Keratinocyte (primary cell): ENCODE data around the gene BCAR3. TPM values are rescaled to one million over a fixed set of nuclear protein-coding genes. Genes with fewer than 3 reads are reported as not detected.

Experiments
- DNase-seq: peaks from one replicate; pipeline ENCODE4 v3.0.0-alpha.2; 2011; ENCODE audit warnings: low read depth, missing footprints, low spot score
- FAIRE-seq: peaks from 2 replicates; lab custom pipeline; 2011; peaks lifted over from hg19 to GRCh38; lab: Jason Lieb, UNC
- H2AFZ ChIP-seq: 2 replicates; pipeline ENCODE4 v1.6.0; 2012; ENCODE audit warnings: low read length, control low read depth, inconsistent platforms; ENCODE audit not compliant: control insufficient read depth
- H3K27ac ChIP-seq: 2 replicates; pipeline ENCODE4 v1.5.1; 2011; ENCODE audit warnings: low read length; ENCODE audit not compliant: control insufficient read depth, insufficient read depth
- H3K27me3 ChIP-seq: 3 replicates; pipeline ENCODE4 v1.6.0; 2011; ENCODE audit warnings: low read length; ENCODE audit not compliant: control insufficient read depth, insufficient read depth; ENCODE audit errors: extremely low read depth
- H3K36me3 ChIP-seq, 2 experiments: 2 replicates in 1 of 2; 3 replicates in 1 of 2; pipeline ENCODE4 v1.5.1; 2011; ENCODE audit warnings: low read length in 2 of 2, mild to moderate bottlenecking in 1 of 2; ENCODE audit not compliant: control insufficient read depth in 2 of 2, insufficient read depth in 2 of 2; ENCODE audit errors: extremely low read depth in 1 of 2
- H3K4me1 ChIP-seq: 3 replicates; pipeline ENCODE4 v1.5.1; 2011; ENCODE audit warnings: low read length; ENCODE audit not compliant: control insufficient read depth, insufficient read depth; ENCODE audit errors: extremely low read depth
- H3K4me2 ChIP-seq: 3 replicates; pipeline ENCODE4 v1.6.0; 2011; ENCODE audit warnings: low read depth, low read length; ENCODE audit not compliant: control insufficient read depth, insufficient read depth; ENCODE audit errors: extremely low read depth
- H3K4me3 ChIP-seq, 3 experiments: fragments of 200-600 bp in 1 of 3; sonication (generic) in 1 of 3; 2 replicates in 2 of 3; 3 replicates in 1 of 3; pipeline ENCODE4 v1.5.1; 2011 to 2016; ENCODE audit warnings: low read length in 3 of 3, mild to moderate bottlenecking in 3 of 3, control low read depth in 2 of 3, inconsistent platforms in 1 of 3, low read depth in 1 of 3, mixed read lengths in 1 of 3, mixed run types in 1 of 3, moderate library complexity in 1 of 3; ENCODE audit not compliant: control insufficient read depth in 2 of 3, insufficient read depth in 2 of 3; ENCODE audit errors: extremely low read depth in 1 of 3
- H3K79me2 ChIP-seq: 2 replicates; pipeline ENCODE4 v1.6.0; 2012; ENCODE audit warnings: low read length; ENCODE audit not compliant: control insufficient read depth, insufficient read depth
- H3K9ac ChIP-seq: 3 replicates; pipeline ENCODE4 v1.6.0; 2011; ENCODE audit warnings: low read length; ENCODE audit not compliant: control insufficient read depth, insufficient read depth; ENCODE audit errors: extremely low read depth
- H3K9me1 ChIP-seq: 3 replicates; pipeline ENCODE4 v1.6.0; 2011; ENCODE audit warnings: low read length; ENCODE audit not compliant: control insufficient read depth, insufficient read depth; ENCODE audit errors: extremely low read depth
- H3K9me3 ChIP-seq: 2 replicates; pipeline ENCODE4 v1.5.1; 2012; ENCODE audit warnings: low read depth, low read length; ENCODE audit not compliant: control insufficient read depth
- H4K20me1 ChIP-seq: 3 replicates; pipeline ENCODE4 v1.6.0; 2011; ENCODE audit warnings: low read length; ENCODE audit not compliant: control insufficient read depth, insufficient read depth; ENCODE audit errors: extremely low read depth
- CTCF ChIP-seq, 3 experiments: IDR thresholded peaks in 1 of 3; conservative IDR thresholded peaks in 1 of 3; optimal IDR thresholded peaks in 1 of 3; 2 replicates in 2 of 3; 3 replicates in 1 of 3; pipeline versions ENCODE3 to v1.5.1; 2011; ENCODE audit warnings: low read length in 3 of 3, mild to moderate bottlenecking in 3 of 3, moderate library complexity in 2 of 3, control low read depth in 1 of 3, inconsistent platforms in 1 of 3; ENCODE audit not compliant: insufficient read depth in 2 of 3; ENCODE audit errors: extremely low read depth in 1 of 3
- EZH2 ChIP-seq: IDR thresholded peaks from one replicate; pipeline ENCODE4 v1.6.1; 2012; ENCODE audit warnings: inconsistent platforms, mild to moderate bottlenecking, low read length, moderate library complexity
- dilution Hi-C: fragments of 300-500 bp; cut with MboI; formaldehyde crosslinking; loops from one replicate; pipeline ENCODE4 v1.7.0; 2020; ENCODE audit warnings: low sequenced_read_pairs; ENCODE audit not compliant: extremely low pct_ligation_motif_present
- polyA plus RNA-seq, 5 experiments: library from polyadenylated mRNA; depleted of rRNA in 3 of 5; stranded (reverse) in 3 of 5; stranded (forward) in 1 of 5; unstranded in 1 of 5; fragments of >200 nt; gene quantifications; 1 replicate in 1 of 5; 2 replicates in 3 of 5; 3 replicates in 1 of 5; pipeline versions ENCODE4 v1.2.1 to v1.2.3, GENCODE V29; 2011 to 2012; ENCODE audit warnings: missing spikeins in 2 of 5, low read depth in 1 of 5, low replicate concordance in 1 of 5

BCAR3 gene
- polyA plus RNA-seq, 1 donor (not counting 4 experiments of a cell fraction or from before 2014, with no cell fraction given) = 77.2 TPM

GRCh38 chr1:93549131-93549530, 132.5 kb downstream of the BCAR3 start:
- dilution Hi-C loops = no loop called here

GRCh38 chr1:93546162-93546863, 135.3 kb downstream of the BCAR3 start:
- Histone ChIP-seq H3K27me3 (no peaks in the 10 kb centered on the region), H2AFZ (no peak overlapping the region), H4K20me1 (no peaks in the 10 kb centered on the region), H3K4me3 (no peak overlapping the region), H3K36me3 (peaks cover 0 to 8% of the 10 kb centered on the region in 2 experiments), H3K9me3 (no peaks in the 10 kb centered on the region), H3K27ac (no peak overlapping the region), H3K4me2 (no peak overlapping the region), H3K4me1 (no peaks in the 10 kb centered on the region), H3K79me2 (no peaks in the 10 kb centered on the region), H3K9me1 (no peaks in the 10 kb centered on the region), H3K9ac (no peak overlapping the region)
- FAIRE-seq (no peak), DNase-seq (no peak)
- dilution Hi-C loops = no loop called here
- TF ChIP-seq EZH2 = no peak
- TF ChIP-seq CTCF (optimal IDR thresholded peaks at IDR 0.05 in 1 of 3, IDR thresholded peaks at IDR 0.05 in 1 of 3, conservative IDR thresholded peaks at IDR 0.05 in 1 of 3; ENCODE audit: extremely low read depth in 1 of 3, insufficient read depth in 2 of 3, low read length in 3 of 3) = no peak

More at GRCh38 chr1:93549131-93549530, 132.5 kb downstream of the BCAR3 start:
- Histone ChIP-seq H3K79me2 (no peaks in the 10 kb centered on the region), H3K9ac (no peak overlapping the region), H3K4me2 (no peak overlapping the region), H3K27ac (no peak overlapping the region), H3K36me3 (peaks cover 0 to 8% of the 10 kb centered on the region in 2 experiments), H4K20me1 (no peaks in the 10 kb centered on the region), H3K4me3 (no peak overlapping the region), H2AFZ (no peak overlapping the region), H3K9me1 (no peaks in the 10 kb centered on the region), H3K9me3 (no peaks in the 10 kb centered on the region), H3K27me3 (no peaks in the 10 kb centered on the region), H3K4me1 (peaks cover 4% of the 10 kb centered on the region)
- no peak for FAIRE-seq
- no peak for TF ChIP-seq CTCF (optimal IDR thresholded peaks at IDR 0.05 in 1 of 3, IDR thresholded peaks at IDR 0.05 in 1 of 3, conservative IDR thresholded peaks at IDR 0.05 in 1 of 3; ENCODE audit: extremely low read depth in 1 of 3, insufficient read depth in 2 of 3, low read length in 3 of 3)
- no peak for TF ChIP-seq EZH2
- no peak for DNase-seq
